GM19035 (cell line): ENCODE results near the gene CLEC16A.
"Not testable (repeated sequence)": the region's sequence is repeated elsewhere in the genome, so short reads cannot be mapped to it uniquely, and the experiment has no call there.

Experiments used
- ATAC-seq: cut with Tn5 transposase; IDR thresholded peaks from one replicate; pipeline ENCODE4 v1.9.1; 2021; ENCODE audit not compliant: unreplicated experiment

CLEC16A gene

GRCh38 chr16:11094075-11094856 is 149.9 kb downstream of the CLEC16A start:
- peak; percentile 63 for ATAC-seq

- no peak for ATAC-seq
Observed at GRCh38 chr16:11094857-11095565, 150.6 kb downstream of the CLEC16A start.

GRCh38 chr16:11095935-11096334 is 151.6 kb downstream of the CLEC16A start:
- ATAC-seq = no peak

GRCh38 chr16:11097094-11097786 is 152.9 kb downstream of the CLEC16A start:
- no peak for ATAC-seq

- no peak for ATAC-seq
Observed at GRCh38 chr16:11097787-11098167, 153.4 kb downstream of the CLEC16A start.

- ATAC-seq = no peak
Observed at GRCh38 chr16:11098601-11099390, 154.4 kb downstream of the CLEC16A start.

GRCh38 chr16:11099672-11100205 is 155.4 kb downstream of the CLEC16A start:
- ATAC-seq = no peak

- no peak for ATAC-seq
Observed at GRCh38 chr16:11100239-11100750, 155.9 kb downstream of the CLEC16A start.

- ATAC-seq = no peak
Observed at GRCh38 chr16:11101283-11101682, 156.9 kb downstream of the CLEC16A start.

- ATAC-seq = no peak
Observed at GRCh38 chr16:11101695-11102522, 157.5 kb downstream of the CLEC16A start.

GRCh38 chr16:11102523-11102898 is 158.1 kb downstream of the CLEC16A start:
- ATAC-seq = no peak

GRCh38 chr16:11103301-11103700 is 158.9 kb downstream of the CLEC16A start:
- ATAC-seq = not testable (repeated sequence)

- ATAC-seq = no peak
Observed at GRCh38 chr16:11104168-11105037, 160.0 kb downstream of the CLEC16A start.

- ATAC-seq = peak; percentile 65
Observed at GRCh38 chr16:11105038-11105903, 160.9 kb downstream of the CLEC16A start.

- ATAC-seq = no peak
Observed at GRCh38 chr16:11106726-11107125, 162.4 kb downstream of the CLEC16A start.

- no peak for ATAC-seq
Observed at GRCh38 chr16:11107780-11108465, 163.6 kb downstream of the CLEC16A start.

- no peak for ATAC-seq
Observed at GRCh38 chr16:11108466-11108805, 164.1 kb downstream of the CLEC16A start.
